GM18498 (cell line): Measurements from ENCODE around the gene RHOU.
"Not testable (repeated sequence)": the region's sequence is repeated elsewhere in the genome, so short reads cannot be mapped to it uniquely, and the experiment has no call there.

ENCODE experiments used
- ATAC-seq: cut with Tn5 transposase; IDR thresholded peaks from one replicate; pipeline ENCODE4 v1.9.1; 2021; ENCODE audit warnings: mild to moderate bottlenecking, moderate library complexity; ENCODE audit not compliant: unreplicated experiment

The RHOU gene

DNA sequence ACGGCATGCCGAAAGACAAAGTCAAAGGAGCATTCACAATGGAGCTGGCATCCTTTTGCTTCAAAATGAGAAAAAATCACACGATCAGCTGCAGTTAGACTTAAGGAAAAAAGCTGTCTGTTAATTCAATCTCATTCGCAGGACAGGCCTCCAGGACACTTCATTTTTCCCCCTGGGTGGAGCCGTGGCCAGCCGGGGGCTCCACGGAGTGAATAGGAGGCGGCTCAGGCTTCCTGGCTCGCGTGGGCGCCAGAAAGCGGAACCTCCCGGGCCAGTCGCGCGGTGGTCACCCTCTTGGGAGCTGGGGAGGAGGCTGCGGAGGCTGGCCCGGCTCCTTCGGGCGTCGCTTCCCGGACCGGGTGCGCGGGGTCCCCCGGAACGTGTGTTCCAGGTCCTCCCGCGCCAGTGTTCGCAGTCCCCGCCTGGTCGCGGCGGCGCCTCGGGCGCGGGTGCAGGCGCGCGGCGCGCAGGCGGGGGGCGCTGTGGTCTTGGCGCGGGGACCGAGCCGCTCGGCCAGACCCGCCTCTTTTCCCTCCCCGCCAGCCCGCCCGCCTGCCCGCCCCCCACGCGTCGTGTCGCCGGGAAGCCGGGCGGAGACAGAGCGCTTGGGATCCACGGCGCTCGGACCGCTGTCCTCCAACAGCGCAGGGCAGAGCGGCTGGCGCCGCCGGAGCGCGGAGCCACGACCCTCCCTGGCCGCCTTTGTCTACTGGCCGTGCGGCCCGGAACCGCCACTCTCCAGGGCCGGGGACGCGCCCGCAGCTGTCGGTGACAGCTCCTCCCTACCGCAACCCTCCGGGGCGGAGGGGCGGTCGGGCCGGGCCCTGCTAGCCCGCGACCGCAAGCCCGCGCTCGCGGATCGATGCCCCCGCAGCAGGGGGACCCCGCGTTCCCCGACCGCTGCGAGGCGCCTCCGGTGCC lies at the start of gene RHOU:
Gene RHOU (plus strand): TSS at position 599 of the 921 bp plus-strand sequence. CDS start 264 bp downstream, at position 863.
- peak; percentile 84 for ATAC-seq

DNA sequence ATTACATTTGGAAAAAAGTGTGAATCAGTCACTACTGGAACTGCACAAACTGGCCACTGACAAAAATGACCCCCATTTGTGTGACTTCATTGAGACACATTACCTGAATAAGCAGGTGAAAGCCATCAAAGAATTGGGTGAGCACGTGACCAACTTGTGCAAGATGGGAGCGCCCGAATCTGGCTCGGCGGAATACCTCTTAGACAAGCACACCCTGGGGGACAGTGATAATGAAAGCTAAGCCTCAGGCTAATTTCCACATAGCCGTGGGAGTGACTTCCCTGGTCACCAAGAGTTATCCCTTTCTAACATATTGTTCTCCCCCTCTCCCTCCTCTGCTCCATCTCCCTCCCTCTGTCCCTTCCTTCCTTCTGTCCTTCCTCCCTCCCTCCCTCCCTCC lies 47.7 kb upstream of the RHOU start:
- no peak for ATAC-seq

DNA sequence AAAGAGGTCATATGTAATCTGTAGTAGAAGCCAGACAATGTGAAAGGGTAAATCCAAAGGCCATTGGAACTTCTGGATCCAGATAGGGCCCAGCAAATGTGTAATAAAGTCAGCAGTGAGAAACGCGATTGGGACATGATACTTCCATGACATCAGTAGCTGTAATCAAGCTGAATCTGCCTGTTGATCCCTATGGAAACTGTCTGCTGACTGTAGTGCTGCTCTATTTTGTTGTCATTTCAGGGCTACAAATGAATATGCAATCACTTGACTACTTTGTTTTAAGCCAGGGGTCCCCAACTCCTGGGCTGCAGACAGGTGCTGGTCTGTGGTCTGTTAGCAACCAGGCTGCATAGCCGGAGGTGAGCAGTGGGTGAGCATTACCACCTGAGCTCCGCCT lies 46.0 kb upstream of the RHOU start:
- no peak for ATAC-seq

DNA sequence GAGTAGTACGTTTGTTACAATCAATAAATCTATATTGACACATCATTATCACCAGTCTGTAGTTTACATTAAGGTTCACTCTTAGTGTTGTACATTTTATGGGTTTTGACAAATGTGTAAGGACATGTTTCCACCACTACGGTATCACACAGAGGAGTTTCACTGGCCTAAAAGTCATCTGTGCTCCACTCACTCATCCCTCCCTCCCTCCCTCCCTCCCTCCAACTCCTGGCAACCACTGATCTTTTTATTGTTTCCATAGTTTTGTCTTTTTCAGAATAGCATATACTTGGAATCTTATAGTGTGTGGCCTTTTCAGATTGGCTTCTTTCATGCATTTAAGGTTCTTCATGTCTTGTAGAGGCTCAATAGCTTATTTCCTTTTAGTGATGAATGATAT lies 44.1 kb upstream of the RHOU start:
- ATAC-seq = no peak

DNA sequence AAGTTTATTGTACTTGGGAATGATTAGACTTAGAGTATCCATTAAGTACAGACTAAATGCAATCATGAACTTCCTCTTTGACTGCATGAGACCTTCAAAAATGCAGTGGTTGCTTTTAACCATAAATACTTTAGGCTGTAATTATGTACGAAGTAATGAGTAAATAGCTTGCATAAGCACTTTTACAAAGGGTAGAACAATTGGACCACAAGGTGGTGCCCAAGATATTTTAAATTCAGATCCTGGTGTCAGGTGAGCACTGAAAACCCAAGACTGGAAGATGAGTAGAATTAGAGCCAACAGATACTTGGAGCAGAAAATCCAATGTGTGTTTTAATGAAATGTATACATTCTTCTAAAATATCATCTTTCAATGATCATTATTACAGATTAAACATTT lies 43.4 kb upstream of the RHOU start:
- no peak for ATAC-seq

DNA sequence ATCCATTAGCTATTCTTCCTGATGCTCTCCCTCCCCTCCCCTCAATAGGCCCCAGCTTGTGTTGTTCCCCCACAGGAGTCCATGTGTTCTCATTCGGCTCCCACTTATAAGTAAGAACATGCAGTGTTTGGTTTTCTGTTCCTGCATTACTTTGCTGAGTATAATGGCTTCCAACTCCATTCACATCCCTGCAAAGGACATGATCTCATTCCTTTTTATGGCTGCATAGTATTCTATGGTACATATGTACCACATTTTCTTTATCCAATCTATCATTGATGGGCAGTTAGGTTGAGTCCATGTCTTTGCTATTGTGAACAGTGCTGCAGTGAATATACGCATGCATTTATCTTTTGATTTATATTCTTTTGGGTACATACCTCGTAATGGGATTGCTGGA lies 40.8 kb upstream of the RHOU start:
- not testable (repeated sequence) for ATAC-seq

DNA sequence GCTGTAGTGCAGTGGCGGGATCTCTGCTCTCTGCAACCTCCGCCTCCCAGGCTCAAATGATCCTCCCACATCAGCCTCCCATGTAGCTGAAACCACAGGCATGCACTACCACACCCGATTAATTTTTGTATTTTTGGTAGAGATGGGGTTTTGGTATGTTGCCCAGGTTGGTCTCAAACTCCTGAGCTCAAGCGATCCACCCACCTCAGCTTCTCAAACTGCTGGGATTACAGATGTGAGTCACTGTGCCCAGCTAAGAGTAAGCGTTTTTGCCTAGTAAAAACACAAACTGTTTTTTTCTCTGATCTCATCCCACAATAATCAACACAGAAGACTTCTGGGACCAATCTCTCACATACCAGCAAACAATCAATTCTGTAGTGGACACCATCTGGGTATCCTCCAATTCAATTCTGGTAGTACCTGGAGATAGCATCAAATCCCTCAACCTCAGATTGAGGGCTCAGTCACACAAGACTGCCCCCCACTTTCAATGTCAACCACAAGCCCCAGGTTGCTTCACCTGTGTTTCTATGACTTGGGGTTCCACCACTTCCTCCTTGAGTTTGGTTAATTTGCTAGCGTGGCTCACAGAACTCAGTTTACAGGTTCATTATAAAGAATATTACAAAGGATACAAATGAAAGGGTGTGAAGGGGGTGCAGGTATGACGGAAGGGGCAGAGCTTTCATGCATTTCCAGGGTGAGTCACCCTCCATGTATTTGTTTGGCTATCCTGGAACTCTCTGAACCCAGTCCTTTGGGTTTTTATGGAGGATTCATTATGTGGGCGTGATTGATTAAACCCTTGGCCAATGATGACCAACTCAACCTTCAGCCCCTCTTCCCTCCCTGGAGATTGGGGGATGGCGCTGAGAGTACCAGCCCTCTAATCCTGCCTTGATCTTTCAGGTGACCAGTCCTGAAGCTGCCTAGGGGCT lies 40.0 kb upstream of the RHOU start:
- no peak for ATAC-seq

DNA sequence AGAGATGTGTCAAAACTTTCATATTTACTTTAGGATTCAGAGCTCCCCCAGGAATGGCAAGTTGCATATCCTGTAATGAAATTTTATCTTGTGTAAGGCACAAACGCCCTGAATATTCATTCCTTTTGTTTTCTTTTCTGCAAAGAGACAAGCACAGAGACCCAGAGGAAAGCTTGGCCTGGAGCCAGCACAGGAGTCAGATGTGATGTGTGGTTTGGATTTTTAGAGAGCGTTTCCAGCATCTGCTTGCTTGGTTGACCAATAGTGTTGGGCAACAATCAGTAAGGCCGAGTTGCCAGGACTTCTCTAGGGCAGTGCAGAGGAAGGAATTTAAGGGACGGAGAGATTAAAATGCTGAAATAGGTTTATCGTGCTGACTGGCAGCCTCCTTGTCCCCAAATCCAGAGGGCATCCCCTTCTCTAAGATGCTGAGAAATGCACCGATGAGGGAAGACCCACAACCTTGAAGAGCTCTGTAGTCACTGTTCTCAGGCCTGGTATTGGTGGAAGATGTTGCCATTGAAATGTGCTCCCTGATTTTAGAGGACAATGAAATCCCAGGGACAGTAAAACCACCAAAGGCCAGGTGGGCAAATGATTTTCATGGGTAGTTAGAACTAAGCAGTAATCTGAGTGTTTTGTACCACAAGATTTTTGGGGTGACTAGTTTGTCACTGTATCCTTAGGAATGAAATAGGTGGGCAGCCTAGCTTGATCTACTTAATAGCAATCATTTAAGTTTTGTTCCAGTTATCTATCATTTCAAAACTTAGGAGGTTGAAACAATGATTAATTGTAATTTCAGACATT lies 37.9 kb upstream of the RHOU start:
- no peak for ATAC-seq

DNA sequence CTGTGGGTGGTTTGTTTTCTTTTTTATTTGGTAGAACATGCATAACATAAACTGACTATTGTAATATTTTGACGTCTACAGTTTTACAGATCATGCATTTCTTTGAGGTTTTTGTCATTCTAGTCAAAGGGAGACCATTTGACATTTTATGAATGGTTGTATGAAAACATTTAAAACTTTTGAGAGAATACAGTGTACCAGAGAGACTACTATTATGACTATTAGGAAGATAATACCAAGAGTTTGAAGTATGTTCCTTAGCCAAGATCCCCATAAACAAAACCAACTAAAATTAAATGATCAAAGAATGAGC lies 37.3 kb upstream of the RHOU start:
- ATAC-seq = no peak

DNA sequence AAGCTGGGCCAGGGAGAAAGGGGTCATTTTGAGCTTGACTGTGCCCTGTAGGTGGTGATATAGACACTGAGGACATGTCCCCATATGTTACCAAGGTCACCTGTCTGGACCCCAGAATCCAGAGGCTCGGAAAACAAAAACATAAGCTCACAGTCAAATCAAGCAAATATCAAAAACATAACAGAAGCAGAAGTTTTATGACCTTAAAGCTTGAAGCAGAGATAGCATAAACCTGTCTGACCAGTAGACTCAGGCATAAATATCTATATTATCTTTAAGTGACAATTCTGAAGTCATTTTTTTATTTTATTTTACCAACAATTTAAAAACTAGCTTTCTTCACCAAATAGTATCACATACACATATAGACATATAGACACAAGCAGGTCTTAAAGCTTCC lies 32.8 kb upstream of the RHOU start:
- ATAC-seq = no peak

DNA sequence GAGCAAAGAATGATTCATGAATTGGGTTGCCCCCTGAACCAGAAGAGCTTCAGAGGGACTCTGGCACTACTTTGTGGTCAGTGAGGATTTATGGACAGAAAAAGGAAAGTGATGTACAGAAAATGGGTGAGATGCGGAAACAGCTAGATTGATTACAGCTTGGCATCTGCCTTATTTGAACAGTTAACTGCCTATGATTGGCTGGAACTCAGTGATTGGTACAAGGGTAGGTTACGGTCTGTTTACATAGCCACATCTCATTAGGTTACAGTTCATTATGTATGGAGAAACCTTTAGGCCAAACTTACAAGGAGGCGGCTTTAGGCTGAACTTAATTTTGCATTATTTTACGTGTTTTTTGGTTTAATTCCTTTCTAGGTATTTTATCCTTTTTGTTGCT lies 29.0 kb upstream of the RHOU start:
- no peak for ATAC-seq

DNA sequence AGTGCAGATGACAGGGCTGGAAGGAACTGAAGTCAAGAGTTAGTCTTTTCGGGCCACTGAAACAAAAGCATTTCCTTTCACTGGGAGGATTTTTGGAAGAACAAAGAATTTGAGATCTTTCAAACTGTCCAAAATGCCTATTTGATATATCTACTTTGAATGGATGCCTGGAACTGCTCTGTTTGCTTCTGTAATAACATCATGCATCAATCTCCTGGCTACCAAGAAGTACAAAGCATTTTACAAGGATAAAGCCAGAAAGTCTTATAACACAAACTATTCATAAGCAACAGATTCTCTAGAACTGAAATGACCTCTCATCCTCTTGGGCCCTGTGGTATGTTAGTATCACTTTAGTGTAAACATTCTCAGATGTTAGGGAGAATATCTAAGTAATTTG lies 18.2 kb upstream of the RHOU start:
- ATAC-seq = no peak

DNA sequence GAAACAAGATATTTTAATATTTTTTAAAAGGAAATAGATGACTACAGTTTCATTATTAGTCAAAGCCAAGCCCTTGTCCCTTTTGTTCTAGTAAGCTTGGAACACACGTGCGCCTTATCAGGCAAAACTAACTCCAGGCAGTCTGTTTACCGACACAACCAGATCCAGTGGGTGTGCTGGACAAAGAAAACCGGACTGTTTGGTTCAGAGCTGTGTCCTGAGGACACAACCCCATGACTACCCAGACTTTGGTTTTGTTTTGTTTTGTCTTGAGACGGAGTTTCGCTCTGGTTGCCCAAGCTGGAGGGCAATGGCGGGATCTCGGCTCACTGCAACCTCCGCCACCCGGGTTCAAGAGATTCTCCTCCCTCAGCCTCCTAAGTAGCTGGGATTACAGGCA lies 13.9 kb upstream of the RHOU start:
- no peak for ATAC-seq

DNA sequence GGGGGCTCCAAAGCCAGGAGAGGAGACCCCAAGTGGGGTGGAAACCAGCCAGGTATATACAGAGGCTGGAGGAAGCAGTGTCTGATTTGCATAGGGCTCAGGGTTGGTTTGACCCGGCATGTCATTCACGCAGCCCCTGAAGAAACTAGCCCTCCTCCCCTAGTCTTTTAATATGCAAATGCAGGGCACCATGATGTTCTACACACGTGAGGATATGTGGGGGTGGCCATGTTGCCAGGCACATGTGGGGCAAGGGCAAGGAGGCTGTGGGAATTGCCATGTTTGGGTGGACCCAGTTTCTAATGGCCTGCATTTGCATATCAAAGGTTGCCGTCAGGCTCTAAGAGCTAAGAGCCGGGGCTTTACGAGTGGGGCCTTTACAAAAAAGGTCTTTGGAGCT lies 12.0 kb upstream of the RHOU start:
- no peak for ATAC-seq

DNA sequence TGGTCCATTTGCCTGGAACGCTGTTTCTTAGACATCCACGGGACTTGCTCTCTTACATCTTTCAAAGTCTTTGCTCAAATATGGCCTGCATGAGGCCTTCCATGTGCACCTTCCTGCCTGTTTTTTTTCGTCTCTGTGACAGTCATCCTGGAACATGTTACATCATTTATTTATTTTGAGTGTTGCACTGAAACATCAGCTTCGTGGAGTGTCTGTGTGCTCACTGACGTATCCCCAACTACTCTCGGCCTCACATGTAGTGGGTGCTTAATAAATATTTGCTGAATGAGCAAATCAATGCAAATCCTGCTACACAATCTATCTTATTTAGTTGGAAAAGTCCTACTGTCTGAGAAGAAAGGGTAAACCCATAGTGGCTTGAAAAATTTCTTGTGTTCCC lies 11.4 kb upstream of the RHOU start:
- no peak for ATAC-seq

DNA sequence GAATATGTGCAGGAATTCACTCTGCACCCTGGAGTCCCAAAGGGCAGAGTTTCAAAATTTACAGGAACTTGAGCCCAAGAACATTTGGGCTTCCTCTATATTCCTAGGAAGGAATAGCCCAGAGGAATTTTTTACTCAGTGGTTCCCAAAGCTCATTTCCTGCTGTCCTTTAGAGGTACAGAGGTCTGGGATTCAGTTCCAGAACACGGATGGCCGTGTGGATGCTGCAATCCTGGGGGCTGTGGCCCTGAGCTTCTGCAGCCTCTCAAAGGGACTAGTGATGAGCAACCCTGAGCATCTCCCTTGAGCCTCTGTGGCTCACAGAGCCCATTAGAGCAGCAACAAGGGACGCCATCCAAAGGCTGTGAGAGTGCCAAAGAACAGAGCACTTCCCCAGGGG lies 10.1 kb upstream of the RHOU start:
- no peak for ATAC-seq

DNA sequence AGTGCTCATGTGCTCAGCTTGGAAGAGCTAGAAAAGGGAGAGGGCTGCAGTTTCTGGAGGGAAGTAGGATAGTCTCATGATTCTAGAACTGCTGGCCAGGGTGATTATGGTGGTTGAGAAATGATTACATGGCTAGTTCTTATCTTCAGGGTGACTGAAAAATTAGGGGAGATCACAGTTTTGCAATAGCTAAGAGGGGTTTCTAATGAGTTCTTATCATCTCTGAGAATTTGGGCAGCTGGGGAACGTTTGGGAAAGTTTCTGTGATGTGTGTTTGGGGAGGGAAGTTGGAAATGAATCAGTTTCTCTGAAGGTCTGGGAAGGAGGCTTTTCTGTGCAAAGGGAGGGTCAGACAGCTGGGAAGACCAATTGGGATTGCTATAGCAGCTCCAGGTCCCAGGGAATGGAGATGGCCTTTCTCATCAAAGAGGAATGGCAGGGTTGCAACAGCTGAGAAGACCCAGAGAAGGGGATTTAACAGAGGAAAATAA lies 7.6 kb upstream of the RHOU start:
- no peak for ATAC-seq

DNA sequence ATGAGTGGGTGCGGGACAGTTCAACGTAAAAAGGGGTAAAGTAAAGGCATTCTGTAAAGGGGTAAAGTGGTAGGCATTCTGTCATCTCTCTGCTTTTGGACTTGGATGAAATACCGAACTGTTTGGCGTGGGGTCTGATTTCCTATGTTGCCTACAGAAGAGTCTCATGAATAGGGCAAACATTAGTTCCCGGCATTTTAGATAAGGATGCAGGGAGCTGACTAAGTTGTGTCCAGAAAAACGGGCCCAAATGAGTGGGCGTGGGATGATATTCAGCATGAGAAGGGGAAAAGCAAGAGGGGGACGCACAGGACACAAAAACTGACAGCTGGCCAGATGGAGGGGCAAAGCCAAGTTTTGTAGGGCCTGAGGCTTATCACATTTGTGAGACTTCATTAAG lies 2.9 kb upstream of the RHOU start:
- no peak for ATAC-seq

DNA sequence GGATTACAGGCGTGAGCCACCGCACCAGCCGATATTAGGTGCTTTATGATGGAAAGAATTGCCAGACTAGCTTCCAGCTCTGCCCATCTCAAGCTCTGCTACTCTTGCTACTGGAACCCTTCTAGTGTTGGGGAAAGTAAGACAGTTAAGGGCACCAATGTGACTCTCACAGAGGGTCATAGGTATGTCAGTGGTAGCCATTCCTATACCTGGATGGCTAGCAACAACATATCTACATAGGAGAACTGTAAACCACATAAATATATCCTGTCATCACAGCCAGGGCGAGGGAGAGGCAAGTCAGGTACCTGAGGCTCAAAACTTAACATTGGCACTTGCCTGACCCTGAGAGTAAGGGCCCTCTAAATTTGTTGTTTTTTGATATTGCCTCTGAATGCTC lies 1.7 kb upstream of the RHOU start:
- ATAC-seq = no peak

DNA sequence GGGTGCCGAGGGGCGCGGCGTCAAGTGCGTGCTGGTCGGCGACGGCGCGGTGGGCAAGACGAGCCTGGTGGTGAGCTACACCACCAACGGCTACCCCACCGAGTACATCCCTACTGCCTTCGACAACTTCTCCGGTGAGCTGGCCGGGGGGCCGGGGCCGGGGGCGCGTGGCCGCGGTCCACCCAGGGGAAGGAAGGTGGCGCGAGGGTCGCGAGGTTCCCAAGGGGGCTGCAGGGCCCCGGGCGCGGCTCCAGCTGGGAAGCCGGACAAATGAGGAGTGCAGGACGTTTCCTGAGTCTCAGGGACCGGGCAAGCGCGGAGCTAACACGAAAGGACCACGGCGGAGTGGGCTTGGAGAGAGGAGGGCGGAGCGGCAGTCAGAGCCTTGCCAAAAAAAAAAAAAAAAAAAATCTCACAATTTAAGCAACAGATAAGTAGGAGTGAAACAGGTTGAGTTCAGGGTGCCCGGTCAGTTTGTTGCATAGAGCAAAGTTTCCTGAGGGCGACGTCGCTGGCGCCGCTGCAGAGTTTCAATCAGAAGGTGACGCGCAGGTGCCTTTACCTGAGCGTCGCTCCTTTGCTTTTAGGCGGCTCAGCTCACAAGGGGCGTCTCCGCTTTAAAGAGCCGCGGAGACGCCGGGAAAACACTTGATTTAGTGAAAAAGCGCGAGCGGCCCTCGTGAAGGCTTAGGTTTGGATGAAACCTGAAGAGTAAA lies 750 bp downstream of the RHOU start:
- ATAC-seq = peak; percentile 23
